Measurements from ENCODE around the gene PCAT7. TPM values are rescaled to one million over a fixed set of nuclear protein-coding genes. Genes with fewer than 3 reads are reported as not detected.

Gene PCAT7
- total and polyA plus RNA-seq, 2 experiments from 2014 or later: not detected

- Histone ChIP-seq H3K27ac (no peak overlapping the region), H3K4me3 (no peak overlapping the region), H2AFZ (no peak overlapping the region), H3K27me3 (replicated peaks; ENCODE audit: insufficient read depth) (peaks cover 10% of the 10 kb centered on the region), H3K9me2 (ENCODE audit: insufficient read depth) (no peaks in the 10 kb centered on the region), H4K20me1 (ENCODE audit: insufficient read depth) (no peaks in the 10 kb centered on the region), H3K4me1 (ENCODE audit: insufficient read depth) (no peaks in the 10 kb centered on the region), H3K9ac (no peak overlapping the region), H3K9me3 (ENCODE audit: low read depth) (no peaks in the 10 kb centered on the region), H3K36me3 (ENCODE audit: low read depth) (no peaks in the 10 kb centered on the region), H3F3A (ENCODE audit: insufficient read depth) (no peaks in the 10 kb centered on the region), H3K4me2 (ENCODE audit: unreplicated experiment) (no peak overlapping the region), H3K79me2 (ENCODE audit: insufficient read depth) (no peaks in the 10 kb centered on the region)
- in situ Hi-C loops (cut with MboI): no loop called here
- TF ChIP-seq EZH2 (IDR thresholded peaks at IDR 0.05; ENCODE audit: insufficient read depth, poor library complexity, severe bottlenecking) (no peak), EZH2phosphoT487 (IDR thresholded peaks at IDR 0.05; ENCODE audit: insufficient read depth, low read depth) (no peak)
- no peak for DNase-seq
- 58 to 65% methylated on average over 17 of the region's 17 CpGs for WGBS, 2 experiments (ENCODE audit: low coverage in 1 of 2, low lambda C conversion rate in 2 of 2, missing lambda C conversion rate in 2 of 2)
Measured at GRCh38 chr9:94568972-94569712, 14.3 kb downstream of the PCAT7 start.

- Histone ChIP-seq H3K27me3 (replicated peaks; ENCODE audit: insufficient read depth) (peaks cover 18% of the 10 kb centered on the region), H3K9me2 (ENCODE audit: insufficient read depth) (no peaks in the 10 kb centered on the region), H4K20me1 (ENCODE audit: insufficient read depth) (no peaks in the 10 kb centered on the region), H3K79me2 (ENCODE audit: insufficient read depth) (no peaks in the 10 kb centered on the region), H2AFZ (no peak overlapping the region), H3F3A (ENCODE audit: insufficient read depth) (no peaks in the 10 kb centered on the region), H3K4me3 (no peak overlapping the region), H3K4me2 (ENCODE audit: unreplicated experiment) (no peak overlapping the region), H3K27ac (no peak overlapping the region), H3K9me3 (ENCODE audit: low read depth) (no peaks in the 10 kb centered on the region), H3K36me3 (ENCODE audit: low read depth) (no peaks in the 10 kb centered on the region), H3K4me1 (ENCODE audit: insufficient read depth) (no peaks in the 10 kb centered on the region), H3K9ac (no peak overlapping the region)
- no peak for DNase-seq
- in situ Hi-C loops (cut with MboI): no loop called here
- 25 to 30% methylated on average over 2 of the region's 2 CpGs for WGBS, 2 experiments (ENCODE audit: low coverage in 1 of 2, low lambda C conversion rate in 2 of 2, missing lambda C conversion rate in 2 of 2)
- no peak for TF ChIP-seq EZH2phosphoT487 (IDR thresholded peaks at IDR 0.05; ENCODE audit: insufficient read depth, low read depth)
- no peak for TF ChIP-seq EZH2 (IDR thresholded peaks at IDR 0.05; ENCODE audit: insufficient read depth, poor library complexity, severe bottlenecking)
Measured at GRCh38 chr9:94576131-94576530, 21.2 kb downstream of the PCAT7 start.

- Histone ChIP-seq H3K36me3 (ENCODE audit: low read depth) (no peaks in the 10 kb centered on the region), H3K4me2 (ENCODE audit: unreplicated experiment) (no peak overlapping the region), H4K20me1 (ENCODE audit: insufficient read depth) (no peaks in the 10 kb centered on the region), H3K9me2 (ENCODE audit: insufficient read depth) (no peaks in the 10 kb centered on the region), H3K27me3 (replicated peaks; ENCODE audit: insufficient read depth) (peaks cover 20% of the 10 kb centered on the region), H3K27ac (no peak overlapping the region), H3F3A (ENCODE audit: insufficient read depth) (no peaks in the 10 kb centered on the region), H3K9ac (no peak overlapping the region), H3K9me3 (ENCODE audit: low read depth) (no peaks in the 10 kb centered on the region), H2AFZ (no peak overlapping the region), H3K4me3 (no peak overlapping the region), H3K79me2 (ENCODE audit: insufficient read depth) (no peaks in the 10 kb centered on the region), H3K4me1 (ENCODE audit: insufficient read depth) (no peaks in the 10 kb centered on the region)
- 0% methylated on average over 1 of the region's 1 CpG for WGBS, 2 experiments (ENCODE audit: low coverage in 1 of 2, low lambda C conversion rate in 2 of 2, missing lambda C conversion rate in 2 of 2)
- DNase-seq: no peak
- in situ Hi-C loops (cut with MboI): no loop called here
- TF ChIP-seq EZH2phosphoT487 (IDR thresholded peaks at IDR 0.05; ENCODE audit: insufficient read depth, low read depth) (no peak), EZH2 (IDR thresholded peaks at IDR 0.05; ENCODE audit: insufficient read depth, poor library complexity, severe bottlenecking) (no peak)
Measured at GRCh38 chr9:94577036-94577435, 22.2 kb downstream of the PCAT7 start.

GRCh38 chr9:94577571-94577970 is 22.7 kb downstream of the PCAT7 start:
- no peaks in the 10 kb centered on the region for H3K36me3 ChIP-seq (ENCODE audit: low read depth)
- H4K20me1 ChIP-seq (ENCODE audit: insufficient read depth): no peaks in the 10 kb centered on the region
- H3K27me3 ChIP-seq (replicated peaks; ENCODE audit: insufficient read depth): peaks cover 20% of the 10 kb centered on the region
- WGBS, 2 experiments (ENCODE audit: low coverage in 1 of 2, low lambda C conversion rate in 2 of 2, missing lambda C conversion rate in 2 of 2): 9 to 20% methylated on average over 2 of the region's 2 CpGs
- no peaks in the 10 kb centered on the region for H3K9me2 ChIP-seq (ENCODE audit: insufficient read depth)
- H3K9me3 ChIP-seq (ENCODE audit: low read depth): no peaks in the 10 kb centered on the region
- no peak overlapping the region for H3K4me2 ChIP-seq (ENCODE audit: unreplicated experiment)
- no peak overlapping the region for H3K27ac ChIP-seq
- DNase-seq: no peak
- no peak overlapping the region for H3K4me3 ChIP-seq
- no peaks in the 10 kb centered on the region for H3K4me1 ChIP-seq (ENCODE audit: insufficient read depth)
- no peaks in the 10 kb centered on the region for H3K79me2 ChIP-seq (ENCODE audit: insufficient read depth)
- no peak overlapping the region for H2AFZ ChIP-seq
- H3F3A ChIP-seq (ENCODE audit: insufficient read depth): no peaks in the 10 kb centered on the region
- in situ Hi-C loops (cut with MboI): no loop called here
- H3K9ac ChIP-seq: no peak overlapping the region
- TF ChIP-seq EZH2 (IDR thresholded peaks at IDR 0.05; ENCODE audit: insufficient read depth, poor library complexity, severe bottlenecking) (no peak), EZH2phosphoT487 (IDR thresholded peaks at IDR 0.05; ENCODE audit: insufficient read depth, low read depth) (no peak)
